Renal cortical epithelial cell (primary cell): ENCODE results near the gene ATP1B1. TPM values are rescaled to one million over a fixed set of nuclear protein-coding genes. Genes with fewer than 3 reads are reported as not detected.
"Not testable (repeated sequence)": the region's sequence is repeated elsewhere in the genome, so short reads cannot be mapped to it uniquely, and the experiment has no call there.

Source experiments
- DNase-seq: peaks from one replicate; pipeline ENCODE4 v3.0.0-alpha.2; 2011; ENCODE audit warnings: low read depth
- total RNA-seq: library from RNA; depleted of rRNA; stranded (reverse); fragments of >200 nt; gene quantifications from 2 replicates; pipeline ENCODE4 v1.2.3, GENCODE V29; 2014

Gene ATP1B1
- total RNA-seq, 1 donor from 2014 or later = 314 TPM

GRCh38 chr1:169142129-169142528, 35.6 kb downstream of the ATP1B1 start:
- DNase-seq = no peak

GRCh38 chr1:169143346-169143745, 36.9 kb downstream of the ATP1B1 start:
- DNase-seq = no peak

- DNase-seq = no peak
These were observed 37.5 kb downstream of the ATP1B1 start for GRCh38 chr1:169143984-169144383.

- DNase-seq = no peak
These were observed 38.6 kb downstream of the ATP1B1 start for GRCh38 chr1:169144941-169145626.

GRCh38 chr1:169146576-169147214, 40.2 kb downstream of the ATP1B1 start:
- DNase-seq = peak; percentile 40

- DNase-seq = peak; percentile 92
These were observed 42.2 kb downstream of the ATP1B1 start for GRCh38 chr1:169148472-169149252.

GRCh38 chr1:169149555-169150286, 43.2 kb downstream of the ATP1B1 start:
- no peak for DNase-seq

GRCh38 chr1:169150641-169151337, 44.3 kb downstream of the ATP1B1 start:
- DNase-seq = no peak

- DNase-seq = no peak
These were observed 44.9 kb downstream of the ATP1B1 start for GRCh38 chr1:169151338-169151837.

GRCh38 chr1:169155675-169156074, 49.2 kb downstream of the ATP1B1 start:
- DNase-seq = no peak

GRCh38 chr1:169156580-169156979, 50.1 kb downstream of the ATP1B1 start:
- no peak for DNase-seq

- DNase-seq = no peak
These were observed 54.5 kb downstream of the ATP1B1 start for GRCh38 chr1:169160845-169161495.

- DNase-seq = no peak
These were observed 55.2 kb downstream of the ATP1B1 start for GRCh38 chr1:169161496-169162194.

- no peak for DNase-seq
These were observed 56.6 kb downstream of the ATP1B1 start for GRCh38 chr1:169163059-169163458.

GRCh38 chr1:169175461-169175860, 69.0 kb downstream of the ATP1B1 start:
- no peak for DNase-seq

GRCh38 chr1:169179431-169179830, 72.9 kb downstream of the ATP1B1 start:
- DNase-seq = not testable (repeated sequence)

- DNase-seq = no peak
These were observed 73.7 kb downstream of the ATP1B1 start for GRCh38 chr1:169180174-169180573.
